H1 (cell line): ENCODE data around the gene TAC4. TPM values are rescaled to one million over a fixed set of nuclear protein-coding genes. Genes with fewer than 3 reads are reported as not detected.

Experiments
- CTCF ChIA-PET: fragments of 300-600 bp; sonication (Branson Sonifier 250); formaldehyde crosslinking; loops from one replicate; lab custom pipeline; 2021; ENCODE audit not compliant: partially characterized antibody; lab: Charles Lee
- POLR2A ChIA-PET: fragments of 300-600 bp; sonication (Branson Sonifier 250); formaldehyde crosslinking; loops from one replicate; lab custom pipeline; 2021; ENCODE audit warnings: inconsistent platforms; ENCODE audit not compliant: partially characterized antibody; lab: Charles Lee
- DNase-seq, 2 experiments: peaks; one replicate each; pipeline versions ENCODE4 v3.0.0 to v3.0.0-alpha.2; 2010 to 2022; ENCODE audit warnings: low spot score in 2 of 2, low read depth in 1 of 2, mixed read lengths in 1 of 2
- FAIRE-seq: peaks from 2 replicates; lab custom pipeline; 2011; peaks lifted over from hg19 to GRCh38; lab: Jason Lieb, UNC
- H2AFZ ChIP-seq: 2 replicates; pipeline ENCODE4 v1.8.1; 2012; ENCODE audit warnings: low read length, inconsistent platforms
- H2AK5ac ChIP-seq: 2 replicates; pipeline ENCODE4 v1.6.1; 2013; ENCODE audit warnings: low read depth, low read length
- H2BK120ac ChIP-seq: replicated peaks from 2 replicates; pipeline ENCODE3; 2013; ENCODE audit warnings: low read depth, low read length, inconsistent platforms
- H2BK12ac ChIP-seq: 2 replicates; pipeline ENCODE4 v1.6.1; 2013; ENCODE audit warnings: low read depth, low read length
- H2BK15ac ChIP-seq: 2 replicates; pipeline ENCODE4 v1.6.1; 2013; ENCODE audit warnings: low read length
- H2BK20ac ChIP-seq: 2 replicates; pipeline ENCODE4 v1.6.1; 2013; ENCODE audit warnings: low read length
- H2BK5ac ChIP-seq: 2 replicates; pipeline ENCODE4 v1.6.1; 2013; ENCODE audit warnings: low read depth, low read length
- H3K14ac ChIP-seq: 2 replicates; pipeline ENCODE4 v1.6.1; 2013; ENCODE audit warnings: inconsistent platforms; ENCODE audit not compliant: insufficient read length
- H3K18ac ChIP-seq: 2 replicates; pipeline ENCODE4 v1.6.1; 2013; ENCODE audit warnings: low read length; ENCODE audit errors: extremely low read depth
- H3K23ac ChIP-seq: 2 replicates; pipeline ENCODE4 v1.6.1; 2013; ENCODE audit warnings: inconsistent platforms; ENCODE audit not compliant: insufficient read length
- H3K23me2 ChIP-seq: 2 replicates; pipeline ENCODE4 v1.6.1; 2013; ENCODE audit warnings: low read depth, low read length
- H3K27ac ChIP-seq: 2 replicates; pipeline ENCODE4 v1.6.1; 2011; ENCODE audit warnings: low read depth, low read length, inconsistent platforms
- H3K27me3 ChIP-seq, 4 experiments: replicated peaks in 1 of 4; 1 replicate in 1 of 4; 2 replicates in 3 of 4; pipeline versions ENCODE4 v1.6.1 to v1.8.1; 2011 to 2013; ENCODE audit warnings: low read length in 3 of 4, mild to moderate bottlenecking in 3 of 4, inconsistent platforms in 2 of 4, mixed read lengths in 2 of 4, moderate library complexity in 1 of 4; ENCODE audit not compliant: control insufficient read depth in 3 of 4, insufficient read depth in 3 of 4; ENCODE audit errors: extremely low read depth in 1 of 4
- H3K36me3 ChIP-seq, 4 experiments: 2 replicates each; pipeline versions ENCODE4 v1.6.1 to v1.8.1; 2011 to 2013; ENCODE audit warnings: mild to moderate bottlenecking in 4 of 4, low read length in 3 of 4, moderate library complexity in 2 of 4, control low read depth in 1 of 4, inconsistent platforms in 1 of 4; ENCODE audit not compliant: insufficient read depth in 4 of 4, control insufficient read depth in 2 of 4
- H3K4ac ChIP-seq: replicated peaks from 2 replicates; pipeline ENCODE3; 2013; ENCODE audit warnings: low read length, low read depth, mixed read lengths, inconsistent platforms; ENCODE audit not compliant: insufficient read length
- H3K4me1 ChIP-seq, 4 experiments: replicated peaks in 1 of 4; 1 replicate in 1 of 4; 2 replicates in 3 of 4; pipeline versions ENCODE4 v1.6.1 to v1.8.1; 2011 to 2013; ENCODE audit warnings: low read length in 3 of 4, inconsistent platforms in 2 of 4, mixed read lengths in 1 of 4; ENCODE audit not compliant: insufficient read depth in 4 of 4, control insufficient read depth in 3 of 4
- H3K4me2 ChIP-seq, 2 experiments: 2 replicates each; pipeline versions ENCODE4 v1.6.1 to v1.8.1; 2011 to 2013; ENCODE audit warnings: low read depth in 2 of 2, low read length in 2 of 2, control low read depth in 1 of 2, inconsistent platforms in 1 of 2, mild to moderate bottlenecking in 1 of 2; ENCODE audit not compliant: insufficient read depth in 1 of 2
- H3K4me3 ChIP-seq, 4 experiments: fragments of 200-600, 300-600 bp in 1 of 4; sonication (generic), shearing (Covaris generic), sonication (Bioruptor Twin) in 1 of 4; 2 replicates each; pipeline versions ENCODE4 v1.5.1 to v1.8.1; 2011 to 2016; ENCODE audit warnings: low read length in 4 of 4, low read depth in 3 of 4, control low read depth in 2 of 4, inconsistent platforms in 2 of 4, mild to moderate bottlenecking in 2 of 4, mixed read lengths in 1 of 4, moderate library complexity in 1 of 4; ENCODE audit not compliant: insufficient read depth in 2 of 4; ENCODE audit errors: extremely low read depth in 1 of 4
- H3K56ac ChIP-seq: replicated peaks from 2 replicates; pipeline ENCODE3; 2013; ENCODE audit warnings: low read depth, mild to moderate bottlenecking, mixed read lengths, low read length, inconsistent platforms; ENCODE audit not compliant: insufficient read length
- H3K79me1 ChIP-seq: 2 replicates; pipeline ENCODE4 v1.6.1; 2013; ENCODE audit warnings: low read depth, low read length, control low read depth
- H3K79me2 ChIP-seq, 2 experiments: 2 replicates each; pipeline versions ENCODE4 v1.6.1 to v1.8.1; 2012 to 2013; ENCODE audit warnings: low read length in 2 of 2, mild to moderate bottlenecking in 2 of 2, inconsistent platforms in 1 of 2; ENCODE audit not compliant: insufficient read depth in 2 of 2, control insufficient read depth in 1 of 2
- H3K9ac ChIP-seq, 4 experiments: replicated peaks in 1 of 4; 1 replicate in 1 of 4; 2 replicates in 3 of 4; pipeline versions ENCODE4 v1.6.1 to v1.8.1; 2011 to 2013; ENCODE audit warnings: low read depth in 3 of 4, low read length in 3 of 4, control low read depth in 2 of 4, mild to moderate bottlenecking in 2 of 4, moderate library complexity in 2 of 4, inconsistent platforms in 1 of 4; ENCODE audit errors: extremely low read depth in 1 of 4
- H3K9me3 ChIP-seq, 2 experiments: 2 replicates each; pipeline versions ENCODE4 v1.6.1 to v1.8.1; 2012 to 2013; ENCODE audit warnings: mild to moderate bottlenecking in 2 of 2, moderate library complexity in 2 of 2, control low read depth in 1 of 2, inconsistent platforms in 1 of 2, low read depth in 1 of 2, low read length in 1 of 2, mixed read lengths in 1 of 2; ENCODE audit not compliant: insufficient read depth in 2 of 2
- H4K20me1 ChIP-seq, 2 experiments: replicated peaks in 1 of 2; 2 replicates each; pipeline versions ENCODE3 to v1.8.1; 2011 to 2013; ENCODE audit warnings: inconsistent platforms in 2 of 2, low read length in 2 of 2, mild to moderate bottlenecking in 1 of 2; ENCODE audit not compliant: insufficient read depth in 2 of 2, control insufficient read depth in 1 of 2
- H4K5ac ChIP-seq: 2 replicates; pipeline ENCODE4 v1.6.1; 2013; ENCODE audit warnings: low read length, low read depth, mixed read lengths, inconsistent platforms; ENCODE audit not compliant: insufficient read length
- H4K8ac ChIP-seq: 2 replicates; pipeline ENCODE4 v1.8.0; 2013; ENCODE audit warnings: mild to moderate bottlenecking, moderate library complexity, low read length, inconsistent platforms; ENCODE audit not compliant: insufficient read depth; ENCODE audit errors: extremely low read depth
- H4K91ac ChIP-seq: replicated peaks from 2 replicates; pipeline ENCODE3; 2013; ENCODE audit warnings: low read length, mixed read lengths, inconsistent platforms; ENCODE audit not compliant: insufficient read length
- CBX5 ChIP-seq: fragments of 300-800, 300-1000 bp; sonication (generic); IDR thresholded peaks from 2 replicates; pipeline ENCODE4 v1.7.1; 2016; ENCODE audit warnings: antibody characterized with exemption, low read length, low read depth
- FOSL1 ChIP-seq: IDR thresholded peaks from 2 replicates; pipeline ENCODE4 v1.6.1; 2011; ENCODE audit warnings: mild to moderate bottlenecking, low read depth, low read length, moderate library complexity; ENCODE audit not compliant: insufficient read depth
- GTF2F1 ChIP-seq: IDR thresholded peaks from 2 replicates; pipeline ENCODE4 v1.6.1; 2012; ENCODE audit warnings: low read depth, low read length, improper control_type of control experiment, borderline replicate concordance
- JUN ChIP-seq: IDR thresholded peaks from 2 replicates; pipeline ENCODE4 v1.6.1; 2011; ENCODE audit warnings: low read depth, mild to moderate bottlenecking, improper control_type of control experiment, low read length
- KDM1A ChIP-seq: fragments of 200-600, 300-600 bp; sonication (generic); IDR thresholded peaks from 2 replicates; pipeline ENCODE4 v1.7.1; 2016; ENCODE audit warnings: mild to moderate bottlenecking, low read length, borderline replicate concordance
- POLR2A ChIP-seq, 2 experiments: IDR thresholded peaks; 1 replicate in 1 of 2; 2 replicates in 1 of 2; pipeline ENCODE4 v1.6.1; 2011; ENCODE audit warnings: low read depth in 2 of 2, low read length in 2 of 2, mild to moderate bottlenecking in 2 of 2; ENCODE audit errors: control extremely low read depth in 1 of 2
- TBP ChIP-seq: IDR thresholded peaks from 2 replicates; pipeline ENCODE4 v1.6.1; 2011; ENCODE audit warnings: low read depth, low read length, improper control_type of control experiment
- YY1 ChIP-seq: IDR thresholded peaks from 2 replicates; pipeline ENCODE4 v1.6.1; 2011; ENCODE audit warnings: low read depth, mild to moderate bottlenecking, low read length
- WGBS, 2 experiments: shearing (Covaris generic) in 1 of 2; methylation state at CpG; one replicate each; pipeline versions ENCODE4 v1.1.6 to v1.1.7; 2013 to 2015; ENCODE audit warnings: low lambda C conversion rate in 2 of 2, mixed read lengths in 2 of 2, inconsistent platforms in 1 of 2, low coverage in 1 of 2, missing lambda C conversion rate in 1 of 2; ENCODE audit not compliant: insufficient replicate concordance in 2 of 2, insufficient coverage in 1 of 2, insufficient read length in 1 of 2; ENCODE audit errors: extremely low coverage in 1 of 2, missing lambda C conversion rate in 1 of 2; 5-methylcytosine and 5-hydroxymethylcytosine counted together
- polyA plus RNA-seq, 7 experiments: library from polyadenylated mRNA; depleted of rRNA in 3 of 7; stranded (reverse) in 5 of 7; unstranded in 2 of 7; fragments of >200 nt in 5 of 7; fragments of 200-250 nt in 2 of 7; gene quantifications; 1 replicate in 5 of 7; 2 replicates in 1 of 7; 4 replicates in 1 of 7; pipeline versions ENCODE4 v1.2.1 to v1.2.3, GENCODE V29; 2011 to 2013; ENCODE audit warnings: missing spikeins in 2 of 7, mixed read lengths in 2 of 7
- total RNA-seq: library from RNA; stranded (reverse); fragmentation: NEBNext Ultra II Directional; extraction: Animal tissue kit (Norgen Biotek cat#: 25700); gene quantifications from 2 replicates; pipeline ENCODE4 v1.2.1, GENCODE V29; 2021
- TF ChIP-seq, protein P1 (sequence below): IDR thresholded peaks from 2 replicates; pipeline ENCODE4 v1.6.1; 2011; ENCODE audit warnings: low read depth, mild to moderate bottlenecking, low read length; ENCODE audit not compliant: insufficient read depth

TAC4 gene
- total and polyA plus RNA-seq, 2 of the 8 experiments (the other 6 are each of a cell fraction or from before 2014, with no cell fraction given), result 0.15 TPM; not detected in 1

DNA sequence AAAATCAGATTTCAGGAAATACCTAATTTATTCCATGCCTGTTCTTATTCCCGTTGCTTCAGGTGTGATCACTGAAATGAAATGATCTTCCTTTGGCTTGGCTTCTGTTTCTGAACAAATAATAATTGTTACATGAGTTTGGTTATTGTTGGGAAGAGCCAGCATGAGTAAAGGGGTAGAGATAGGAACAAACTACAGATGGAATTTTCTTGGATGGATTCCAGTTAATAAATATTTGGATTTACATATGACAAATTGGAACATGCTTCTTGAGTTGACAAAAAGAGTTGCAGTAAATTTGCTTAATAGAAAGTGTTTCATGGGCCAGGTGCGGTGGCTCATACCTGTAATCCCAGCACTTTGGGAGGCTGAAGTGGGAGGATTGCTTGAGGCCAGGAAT, 28.2 kb downstream of the TAC4 start:
- TF ChIP-seq CBX5, result no peak
- no peak for TF ChIP-seq POLR2A (IDR thresholded peaks at IDR 0.05; ENCODE audit: control extremely low read depth in 1 of 2, low read depth in 2 of 2, low read length in 2 of 2)
- TF ChIP-seq GTF2F1, result no peak
- no peak for TF ChIP-seq KDM1A
- TF ChIP-seq, protein P1, sequence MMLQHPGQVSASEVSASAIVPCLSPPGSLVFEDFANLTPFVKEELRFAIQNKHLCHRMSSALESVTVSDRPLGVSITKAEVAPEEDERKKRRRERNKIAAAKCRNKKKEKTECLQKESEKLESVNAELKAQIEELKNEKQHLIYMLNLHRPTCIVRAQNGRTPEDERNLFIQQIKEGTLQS, result no peak
- TF ChIP-seq YY1, result no peak
- TF ChIP-seq JUN, result no peak
- TF ChIP-seq FOSL1, result no peak
- TF ChIP-seq TBP, result no peak
- peaks cover 0 to 34% of the 10 kb centered on the region in 2 experiments; a peak in 3 of 4 replicates for H3K79me2 ChIP-seq
- H3K4me1 ChIP-seq, result peaks cover 3 to 29% (median 17%) of the 10 kb centered on the region in 4 experiments; a peak in 6 of 7 replicates
- no peak overlapping the region for H4K91ac ChIP-seq
- H2BK120ac ChIP-seq, result no peak overlapping the region
- H3K9ac ChIP-seq, result no peak overlapping the region
- FAIRE-seq, result no peak
- H3K18ac ChIP-seq, result no peak overlapping the region
- H3K23me2 ChIP-seq, result peaks cover 4% of the 10 kb centered on the region; the same call in 1 of the 2 replicates
- 96% methylated on average over 2 of the region's 2 CpGs; no CpG with 5 or more reads in 1 of the 2 experiments for WGBS, 2 experiments
- no peaks in the 10 kb centered on the region for H4K20me1 ChIP-seq
- no peaks in the 10 kb centered on the region for H3K27me3 ChIP-seq
- H4K8ac ChIP-seq, result no peak overlapping the region
- no peak overlapping the region for H2BK15ac ChIP-seq
- H3K79me1 ChIP-seq, result no peaks in the 10 kb centered on the region; the same call in none of the 2 replicates
- H3K4me3 ChIP-seq, result no peak overlapping the region
- H3K56ac ChIP-seq, result no peak overlapping the region
- CTCF ChIA-PET, result interaction anchor here (0.6 kb wide), 1 partner anchor 30 kb away, joined by 5 read pairs; no protein-coding TSS in a partner anchor
- H3K4me2 ChIP-seq, result no peak overlapping the region
- POLR2A ChIA-PET, result interaction anchor here (0.9 to 2.9 kb wide), 4 partner anchors 11 to 21 kb away, joined by 4 to 13 read pairs (median 5); no protein-coding TSS in a partner anchor
- no peak overlapping the region for H2AK5ac ChIP-seq
- no peak overlapping the region for H3K23ac ChIP-seq
- H2BK20ac ChIP-seq, result no peak overlapping the region
- no peak overlapping the region for H3K14ac ChIP-seq
- DNase-seq, result no peak
- no peak overlapping the region for H3K27ac ChIP-seq
- H3K36me3 ChIP-seq, result peaks cover 25 to 51% (median 40%) of the 10 kb centered on the region in 4 experiments
- no peak overlapping the region for H4K5ac ChIP-seq
- no peaks in the 10 kb centered on the region for H3K9me3 ChIP-seq
- H3K4ac ChIP-seq, result no peak overlapping the region
- no peak overlapping the region for H2AFZ ChIP-seq
- no peak overlapping the region for H2BK12ac ChIP-seq
- H2BK5ac ChIP-seq, result no peak overlapping the region
